Upper lobe of left lung (tissue), 4 donors: ENCODE data around the gene SYT7.

ENCODE experiments used
- EP300 ChIP-seq, 4 donors: sonication (generic); formaldehyde crosslinking; IDR thresholded peaks; one replicate each; pipeline ENCODE4 v1.5.1; 2017; ENCODE audit warnings: antibody characterized with exemption in 4 of 4, control low read depth in 2 of 4
- TF ChIP-seq, protein P1 (sequence below), 6 experiments: fragments of 450-650 bp in 4 of 6; fragments of 200-600 bp in 2 of 6; sonication (generic) in 2 of 6; IDR thresholded peaks; one replicate each; pipeline ENCODE4 v1.5.1; 2016 to 2019; ENCODE audit warnings: antibody characterized with exemption in 6 of 6

DNA sequence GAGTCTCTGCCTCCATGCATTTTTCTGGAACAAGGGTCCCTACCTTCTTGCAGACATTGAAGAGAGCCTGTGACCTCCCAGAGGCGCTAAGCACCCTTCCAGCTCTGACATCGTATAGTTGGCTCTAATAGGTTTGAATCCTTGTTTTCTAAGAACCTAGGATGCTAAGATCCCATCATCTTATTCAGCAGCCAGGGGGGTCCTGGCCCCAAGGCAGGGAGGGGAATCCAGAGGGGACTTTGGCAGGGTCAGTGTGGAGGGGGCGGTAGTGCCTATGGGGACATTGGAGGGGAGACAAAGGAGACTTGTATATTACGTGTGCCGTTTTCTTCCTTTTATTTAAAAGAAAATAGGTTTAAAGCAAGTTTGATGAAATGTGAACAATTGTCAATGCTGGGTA lies 75.8 kb downstream of the SYT7 start:
- TF ChIP-seq, protein P1, sequence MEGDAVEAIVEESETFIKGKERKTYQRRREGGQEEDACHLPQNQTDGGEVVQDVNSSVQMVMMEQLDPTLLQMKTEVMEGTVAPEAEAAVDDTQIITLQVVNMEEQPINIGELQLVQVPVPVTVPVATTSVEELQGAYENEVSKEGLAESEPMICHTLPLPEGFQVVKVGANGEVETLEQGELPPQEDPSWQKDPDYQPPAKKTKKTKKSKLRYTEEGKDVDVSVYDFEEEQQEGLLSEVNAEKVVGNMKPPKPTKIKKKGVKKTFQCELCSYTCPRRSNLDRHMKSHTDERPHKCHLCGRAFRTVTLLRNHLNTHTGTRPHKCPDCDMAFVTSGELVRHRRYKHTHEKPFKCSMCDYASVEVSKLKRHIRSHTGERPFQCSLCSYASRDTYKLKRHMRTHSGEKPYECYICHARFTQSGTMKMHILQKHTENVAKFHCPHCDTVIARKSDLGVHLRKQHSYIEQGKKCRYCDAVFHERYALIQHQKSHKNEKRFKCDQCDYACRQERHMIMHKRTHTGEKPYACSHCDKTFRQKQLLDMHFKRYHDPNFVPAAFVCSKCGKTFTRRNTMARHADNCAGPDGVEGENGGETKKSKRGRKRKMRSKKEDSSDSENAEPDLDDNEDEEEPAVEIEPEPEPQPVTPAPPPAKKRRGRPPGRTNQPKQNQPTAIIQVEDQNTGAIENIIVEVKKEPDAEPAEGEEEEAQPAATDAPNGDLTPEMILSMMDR (IDR thresholded peaks at IDR 0.05), result no peak
- TF ChIP-seq EP300 (IDR thresholded peaks at IDR 0.05), result no peak
